ENCODE measurements around the gene UCN3. TPM values are rescaled to one million over a fixed set of nuclear protein-coding genes. Genes with fewer than 3 reads are reported as not detected.

The UCN3 gene
- total RNA-seq, result not detected in 2 replicates

GRCh38 chr10:5364890-5365338 is at the start of gene UCN3:
UCN3 (plus strand) TSS chr10:5364966; CDS start chr10:5373721, 8,755 bp downstream.

GRCh38 chr10:5404208-5405041 is 39.7 kb downstream of the UCN3 start, which contains the start of gene TUBAL3:
TUBAL3 (minus strand) TSS chr10:5404828; CDS start chr10:5404792, 36 bp downstream.

GRCh38 chr10:5412277-5412941 is 47.6 kb downstream of the UCN3 start, which contains the start of gene NET1:
NET1 (plus strand) TSS chr10:5412557; CDS start chr10:5412693, 136 bp downstream.

Other genes with a start within 250 kb of the UCN3 start
- not detected in 2 replicates for gene AKR1C8, start 179.8 kb upstream of the UCN3 start, total RNA-seq
- gene AKR1C4, start 168.1 kb upstream of the UCN3 start, total RNA-seq, result not detected in 2 replicates
- gene TUBAL3, start 39.9 kb downstream of the UCN3 start, total RNA-seq, result not detected in 2 replicates
- 28.8 and 127 TPM in 2 replicates for gene NET1, start 47.6 kb downstream of the UCN3 start, total RNA-seq
- gene CALML5, start 134.6 kb downstream of the UCN3 start, total RNA-seq, result not detected in 2 replicates
- not detected in 2 replicates for gene CALML3, start 160.0 kb downstream of the UCN3 start, total RNA-seq

Data from smooth muscle cell of the umbilical artery (primary cell).